PC-3 (cell line): Measurements from ENCODE around the gene RIC8B. TPM values are rescaled to one million over a fixed set of nuclear protein-coding genes. Genes with fewer than 3 reads are reported as not detected.

Source experiments
- ATAC-seq: fragments of 200-7000 bp; cut with Tn5 transposase; 2 replicates; pipeline ENCODE4 v1.9.1; 2020; ENCODE audit warnings: mild to moderate bottlenecking, moderate library complexity
- BruUV-seq: library from RNA; stranded (reverse); fragments of 400-500 nt; replicated peaks from 2 replicates; lab custom pipeline; 2021; lab: Mats Ljungman, UMichigan
- CTCF ChIA-PET: fragments of 300-600 bp; sonication (Branson Sonifier 250); formaldehyde crosslinking; loops from one replicate; lab custom pipeline; 2022; ENCODE audit warnings: antibody characterized with exemption; lab: Charles Lee
- POLR2A ChIA-PET: fragments of 300-600 bp; sonication (Branson Sonifier 250); formaldehyde crosslinking; loops from one replicate; lab custom pipeline; 2022; ENCODE audit warnings: antibody characterized with exemption; ENCODE audit not compliant: unreplicated experiment; lab: Charles Lee
- DNase-seq: peaks from one replicate; pipeline ENCODE4 v3.0.0-alpha.2; 2015
- H2AFZ ChIP-seq: fragments of 300-600 bp; sonication (generic); 2 replicates; pipeline ENCODE4 v1.6.0; 2016; ENCODE audit warnings: antibody characterized with exemption, low read length
- H3F3A ChIP-seq: fragments of 300-600 bp; sonication (generic); one replicate; pipeline ENCODE4 v1.6.0; 2017; ENCODE audit warnings: antibody characterized with exemption, low read length, control low read depth, mild to moderate bottlenecking; ENCODE audit not compliant: unreplicated experiment
- H3K27ac ChIP-seq: fragments of 300-600 bp; sonication (generic); 2 replicates; pipeline ENCODE4 v1.5.1; 2016; ENCODE audit warnings: mild to moderate bottlenecking, low read length
- H3K27me3 ChIP-seq: fragments of 300-600 bp; sonication (generic); 2 replicates; pipeline ENCODE4 v1.6.1; 2016; ENCODE audit warnings: low read length, mixed read lengths
- H3K36me3 ChIP-seq: fragments of 300-600 bp; sonication (generic); 2 replicates; pipeline ENCODE4 v1.6.1; 2016; ENCODE audit warnings: low read depth, mixed run types, low read length, mixed read lengths
- H3K4me1 ChIP-seq: fragments of 300-600 bp; sonication (generic); 2 replicates; pipeline ENCODE4 v1.5.1; 2016; ENCODE audit warnings: low read length; ENCODE audit not compliant: insufficient read depth
- H3K4me2 ChIP-seq: fragments of 300-600 bp; sonication (generic); 2 replicates; pipeline ENCODE4 v1.6.0; 2016; ENCODE audit warnings: low read length
- H3K4me3 ChIP-seq: fragments of 300-600 bp; sonication (generic); 2 replicates; pipeline ENCODE4 v1.5.1; 2016; ENCODE audit warnings: mild to moderate bottlenecking, low read length, mixed read lengths
- H3K79me2 ChIP-seq: fragments of 300-600 bp; sonication (generic); 2 replicates; pipeline ENCODE4 v1.6.1; 2017; ENCODE audit warnings: low read length, mixed read lengths
- H3K9ac ChIP-seq: fragments of 300-600 bp; sonication (generic); 2 replicates; pipeline ENCODE4 v1.6.0; 2016; ENCODE audit warnings: mild to moderate bottlenecking, low read length
- H3K9me2 ChIP-seq: fragments of 300-600 bp; sonication (generic); replicated peaks from 2 replicates; pipeline ENCODE4 v1.6.1; 2016; ENCODE audit warnings: mixed run types, low read length, mixed read lengths
- H3K9me3 ChIP-seq: fragments of 300-600 bp; sonication (generic); 2 replicates; pipeline ENCODE4 v1.6.1; 2016; ENCODE audit warnings: low read length, mixed read lengths
- H4K20me1 ChIP-seq: fragments of 300-600 bp; sonication (generic); 2 replicates; pipeline ENCODE4 v1.6.1; 2016; ENCODE audit warnings: low read length, mixed read lengths
- CTCF ChIP-seq: fragments of 300-600 bp; sonication (generic); conservative IDR thresholded peaks from 2 replicates; pipeline ENCODE4 v1.5.1; 2017; ENCODE audit warnings: antibody characterized with exemption, low read depth, mild to moderate bottlenecking, low read length
- EZH2 ChIP-seq: fragments of 300-600 bp; sonication (generic); IDR thresholded peaks from one replicate; pipeline ENCODE4 v1.6.1; 2017; ENCODE audit warnings: antibody characterized with exemption, mild to moderate bottlenecking, low read length; ENCODE audit not compliant: unreplicated experiment
- EZH2phosphoT487 ChIP-seq: fragments of 300-600 bp; sonication (generic); IDR thresholded peaks from 2 replicates; pipeline ENCODE4 v1.6.1; 2018; ENCODE audit warnings: mild to moderate bottlenecking, antibody characterized with exemption, low read length, borderline replicate concordance
- intact Hi-C: fragments of 100-400 bp; cut with micrococcal nuclease; formaldehyde crosslinking; loops from 2 replicates; pipeline ENCODE4 v1.9.0; 2023
- total RNA-seq: library from RNA; depleted of rRNA; stranded (reverse); fragments of >200 nt; gene quantifications from 2 replicates; pipeline ENCODE4 v1.2.3, GENCODE V29; 2014

Gene RIC8B
- total RNA-seq, 1 experiment from 2014 or later, result 8.6 TPM

GRCh38 chr12:106814714-106815113, 40.2 kb downstream of the RIC8B start:
- Histone ChIP-seq H3K36me3 (peaks cover 4% of the 10 kb centered on the region; the same call in 1 of the 2 replicates), H3F3A (no peaks in the 10 kb centered on the region), H3K4me2 (no peak overlapping the region), H3K4me1 (no peaks in the 10 kb centered on the region), H3K79me2 (no peaks in the 10 kb centered on the region), H3K9me3 (no peaks in the 10 kb centered on the region), H3K4me3 (no peak overlapping the region), H3K9me2 (no peaks in the 10 kb centered on the region), H3K9ac (no peak overlapping the region), H3K27me3 (no peaks in the 10 kb centered on the region), H3K27ac (no peak overlapping the region), H4K20me1 (no peaks in the 10 kb centered on the region), H2AFZ (no peak overlapping the region)
- TSS peak; percentile 36 for BruUV-seq
- intact Hi-C loops, result no loop called here
- TF ChIP-seq CTCF (no peak), EZH2phosphoT487 (no peak), EZH2 (no peak)
- CTCF ChIA-PET, result no interaction called here
- DNase-seq (no peak), ATAC-seq (no peak)
- POLR2A ChIA-PET, result no interaction called here

- Histone ChIP-seq H3K9ac (no peak overlapping the region), H3K4me1 (no peaks in the 10 kb centered on the region), H4K20me1 (no peaks in the 10 kb centered on the region), H3K27ac (no peak overlapping the region), H3F3A (no peaks in the 10 kb centered on the region), H3K4me3 (no peak overlapping the region), H2AFZ (no peak overlapping the region), H3K9me3 (no peaks in the 10 kb centered on the region), H3K36me3 (peaks cover 4% of the 10 kb centered on the region), H3K79me2 (no peaks in the 10 kb centered on the region), H3K4me2 (no peak overlapping the region), H3K9me2 (no peaks in the 10 kb centered on the region), H3K27me3 (no peaks in the 10 kb centered on the region)
- no peak for DNase-seq
- CTCF ChIA-PET, result no interaction called here
- no TSS peak for BruUV-seq
- intact Hi-C loops, result no loop called here
- no peak for ATAC-seq
- POLR2A ChIA-PET, result no interaction called here
- no peak for TF ChIP-seq EZH2
- no peak for TF ChIP-seq CTCF
- no peak for TF ChIP-seq EZH2phosphoT487
These were observed 41.3 kb downstream of the RIC8B start for GRCh38 chr12:106815741-106816140.

- no peak for ATAC-seq
These were observed 41.7 kb downstream of the RIC8B start for GRCh38 chr12:106816231-106816630.

More at GRCh38 chr12:106816231-106816630, 41.7 kb downstream of the RIC8B start:
- H3K9ac ChIP-seq, result no peak overlapping the region
- H4K20me1 ChIP-seq, result no peaks in the 10 kb centered on the region
- no peak for DNase-seq
- no TSS peak for BruUV-seq
- H2AFZ ChIP-seq, result no peak overlapping the region
- no peaks in the 10 kb centered on the region for H3K9me3 ChIP-seq
- no peaks in the 10 kb centered on the region for H3K79me2 ChIP-seq
- H3K4me3 ChIP-seq, result no peak overlapping the region
- no peaks in the 10 kb centered on the region for H3K9me2 ChIP-seq
- CTCF ChIA-PET, result no interaction called here
- TF ChIP-seq CTCF (no peak), EZH2 (no peak), EZH2phosphoT487 (no peak)
- POLR2A ChIA-PET, result interaction anchor here (0.7 kb wide), 1 partner anchor 19 kb away, joined by 3 read pairs; no protein-coding TSS in a partner anchor
- no peak overlapping the region for H3K4me2 ChIP-seq
- no peak overlapping the region for H3K27ac ChIP-seq
- H3K4me1 ChIP-seq, result no peaks in the 10 kb centered on the region
- no peaks in the 10 kb centered on the region for H3F3A ChIP-seq
- H3K27me3 ChIP-seq, result no peaks in the 10 kb centered on the region
- peaks cover 4% of the 10 kb centered on the region for H3K36me3 ChIP-seq
- intact Hi-C loops, result no loop called here
